Stimulated activated CD4-positive, alpha-beta T cell treated with anti-CD3 and anti-CD28 coated beads, Interleukin-1b, Interleukin-23, amount 100 ng/mL, for 48 hours (primary cell): Measurements from ENCODE around the gene SLC36A4.
"Not testable (repeated sequence)": the region's sequence is repeated elsewhere in the genome, so short reads cannot be mapped to it uniquely, and the experiment has no call there.

Experiments used
- DNase-seq: peaks from one replicate; pipeline ENCODE4 v3.0.0-alpha.2; 2020

SLC36A4 gene

GRCh38 chr11:93197380-93198214 is at the start of gene SLC36A4:
Gene SLC36A4 (minus strand): TSS chr11:93197991. CDS start chr11:93197832, 159 bp downstream.
- DNase-seq, result peak; percentile 85

DNA sequence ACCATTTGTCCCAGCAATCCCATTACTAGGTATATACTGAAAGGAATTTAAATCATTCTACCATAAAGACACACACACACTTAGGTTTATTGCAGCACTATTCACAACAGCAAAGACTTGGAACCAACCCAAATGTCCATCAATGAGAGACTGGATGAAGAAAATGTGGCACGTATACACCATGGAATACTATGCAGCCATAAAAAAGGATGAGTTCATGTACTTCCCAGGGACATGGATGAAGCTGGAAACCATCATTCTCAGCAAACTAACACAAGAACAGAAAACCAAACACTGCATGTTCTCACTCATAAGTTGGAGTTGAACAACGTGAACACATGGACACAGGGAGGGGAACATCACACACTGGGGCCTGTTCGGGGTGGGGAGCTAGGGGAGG is 49.0 kb upstream of the SLC36A4 start:
- DNase-seq, result not testable (repeated sequence)

DNA sequence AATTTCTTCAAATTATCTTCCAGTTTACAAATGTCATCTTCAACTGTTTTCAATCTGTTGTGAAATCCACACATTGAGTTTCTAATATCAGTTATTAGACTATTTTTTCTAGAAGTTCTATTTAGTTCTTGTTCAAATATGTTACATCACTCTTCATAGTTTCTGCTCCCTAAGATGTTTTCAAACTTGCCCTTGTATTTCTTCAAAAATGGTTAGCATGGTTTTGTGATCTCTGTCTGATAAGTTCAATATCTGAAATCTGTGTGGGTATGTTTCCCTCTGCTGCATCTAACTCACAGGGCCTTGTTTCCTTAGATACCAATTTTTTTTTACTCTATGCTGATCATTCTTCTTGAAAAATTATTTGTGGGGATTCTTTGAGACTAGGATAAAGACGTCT is 46.2 kb upstream of the SLC36A4 start:
- no peak for DNase-seq

DNA sequence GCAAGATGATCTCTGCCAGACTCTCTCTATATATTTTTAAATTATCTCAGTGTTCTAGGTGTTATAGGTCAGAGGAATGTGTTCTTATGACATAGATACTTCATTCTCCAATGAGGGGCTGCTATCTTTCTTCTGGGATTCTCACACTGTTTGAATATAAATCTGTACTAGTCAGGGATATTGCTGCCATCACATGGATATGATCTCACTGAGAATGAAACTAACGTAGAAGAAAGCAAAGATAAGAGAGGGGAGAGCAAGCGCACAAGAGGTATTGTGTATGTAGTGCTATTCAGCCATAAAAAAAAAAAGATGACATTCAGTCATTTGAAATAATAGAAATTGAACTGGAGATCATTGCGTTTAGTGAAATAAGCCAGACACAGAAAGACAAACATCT is 42.2 kb upstream of the SLC36A4 start:
- DNase-seq, result no peak

DNA sequence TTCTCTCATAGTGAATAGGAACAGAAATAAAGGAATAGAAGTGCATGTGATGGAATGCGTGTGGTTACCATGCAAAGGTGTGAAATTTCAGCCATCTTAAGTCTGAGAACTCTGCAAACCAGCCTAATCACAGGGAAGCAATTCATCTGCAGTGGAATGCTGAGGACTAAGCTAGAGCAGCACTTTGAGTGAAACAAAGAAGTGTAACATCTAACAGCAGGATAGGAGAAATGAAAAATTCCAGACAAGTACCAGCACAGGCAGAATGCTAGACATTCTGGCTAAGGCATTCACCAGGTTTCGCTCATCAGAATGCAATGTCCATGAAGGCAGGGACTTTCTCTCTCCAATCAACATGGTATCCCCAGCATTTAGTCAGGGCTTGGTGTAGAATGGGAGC is 41.2 kb upstream of the SLC36A4 start:
- no peak for DNase-seq

DNA sequence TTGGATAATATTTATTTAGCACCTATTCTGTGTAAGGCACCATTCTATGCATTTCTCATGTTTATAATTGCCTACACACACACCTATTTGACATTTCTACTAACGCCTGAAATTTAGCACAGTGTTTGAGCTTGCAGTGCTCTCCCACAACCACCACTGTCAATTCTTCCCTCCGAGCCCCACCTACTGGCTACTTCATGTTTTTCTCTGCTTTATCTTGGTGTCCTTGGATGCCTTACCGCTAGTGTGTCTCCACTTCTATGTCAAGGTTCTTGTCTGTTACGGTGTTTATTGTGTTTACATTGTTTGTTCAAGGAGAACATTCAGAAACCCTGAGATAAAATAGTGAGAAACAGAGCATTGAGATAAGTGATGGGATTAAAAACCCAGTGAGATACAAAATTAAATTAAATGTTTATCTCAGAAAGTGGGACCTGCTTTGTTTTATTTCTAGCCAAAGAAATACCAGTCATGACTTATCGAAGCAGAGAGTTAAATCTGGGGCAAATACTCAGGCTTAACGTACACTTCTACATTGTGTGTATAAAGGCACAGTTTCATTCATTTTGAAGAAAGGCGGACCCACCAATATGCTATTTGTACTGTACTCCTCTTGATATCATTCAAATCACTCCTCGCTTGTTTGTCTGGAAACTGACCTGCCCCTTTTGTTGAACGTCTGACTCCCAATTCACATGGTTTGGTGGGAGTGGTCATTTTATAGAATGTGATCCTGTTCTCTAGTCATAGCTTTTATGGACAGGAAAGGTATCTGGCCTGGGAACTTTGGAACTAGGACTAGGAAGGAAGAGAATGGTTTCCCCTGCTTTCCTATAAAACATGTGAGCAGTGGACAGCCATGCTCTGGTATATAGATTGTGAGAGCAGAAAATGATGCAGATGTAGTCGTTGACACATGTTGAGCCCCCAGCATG is 39.2 kb upstream of the SLC36A4 start:
- no peak for DNase-seq

GRCh38 chr11:93234602-93235207 is 36.9 kb upstream of the SLC36A4 start:
- peak; percentile 66 for DNase-seq

- no peak for DNase-seq
Observed at GRCh38 chr11:93229876-93230275, 32.1 kb upstream of the SLC36A4 start.

GRCh38 chr11:93225662-93226061 is 27.9 kb upstream of the SLC36A4 start:
- no peak for DNase-seq

DNA sequence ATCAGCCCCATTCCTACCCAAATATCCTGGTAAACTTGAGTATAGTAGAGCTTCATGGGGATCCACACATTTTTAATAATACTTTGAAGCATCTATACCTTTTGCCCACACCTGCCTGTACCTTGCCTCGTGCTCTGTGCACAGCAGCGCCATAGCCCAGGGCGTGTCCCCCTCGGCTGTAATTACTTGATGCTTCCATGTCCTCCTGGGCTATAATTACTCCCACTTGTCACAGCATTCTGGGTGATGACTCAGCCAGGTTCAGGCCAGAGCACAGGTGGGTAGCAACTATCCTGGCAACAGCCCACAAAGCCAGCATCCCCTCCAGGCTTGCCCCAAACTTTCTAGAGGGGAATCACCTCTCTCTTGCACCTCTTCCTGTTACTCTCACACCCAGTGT is 23.7 kb upstream of the SLC36A4 start:
- no peak for DNase-seq

DNA sequence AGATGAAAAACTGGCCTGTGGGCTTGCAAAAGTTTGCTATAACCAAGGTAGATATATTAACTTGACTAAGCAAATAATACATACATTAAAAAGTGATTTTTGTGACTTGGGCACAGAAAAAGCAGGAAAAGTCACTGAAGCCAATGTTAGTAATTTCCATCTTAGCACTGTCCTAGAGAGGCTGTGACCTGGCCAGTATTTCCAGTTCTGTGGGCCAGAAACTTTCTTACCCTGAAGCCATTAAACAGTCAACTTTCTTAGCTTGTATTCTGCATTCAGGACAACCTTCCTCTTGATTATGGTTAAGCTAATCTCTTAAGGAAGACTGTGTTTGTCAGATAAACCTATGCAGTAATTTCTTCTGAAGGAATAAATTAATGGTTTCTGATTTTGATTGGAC is 22.3 kb upstream of the SLC36A4 start:
- DNase-seq, result no peak

GRCh38 chr11:93219440-93219839 is 21.6 kb upstream of the SLC36A4 start:
- DNase-seq, result no peak

- DNase-seq, result no peak
Observed at GRCh38 chr11:93216511-93217101, 18.8 kb upstream of the SLC36A4 start.

GRCh38 chr11:93213622-93214021 is 15.8 kb upstream of the SLC36A4 start:
- no peak for DNase-seq

DNA sequence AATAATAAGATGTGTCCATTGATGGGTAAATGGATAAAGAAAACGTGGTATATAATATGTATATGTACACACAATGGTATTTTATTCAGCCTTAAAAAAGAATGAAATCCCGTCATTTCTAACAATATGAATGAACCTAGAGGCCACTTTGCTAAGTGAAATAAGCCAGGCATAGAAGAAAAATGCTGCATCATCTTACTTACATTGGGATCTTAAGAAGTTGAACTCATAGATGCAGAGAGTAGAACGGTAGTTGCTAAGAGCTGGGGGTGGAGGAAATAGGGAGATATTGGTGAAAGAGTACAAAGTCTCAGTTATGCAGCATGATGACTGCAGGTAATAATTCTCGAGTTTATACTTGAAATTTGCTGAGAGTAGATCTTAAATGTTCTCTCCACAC is 14.3 kb upstream of the SLC36A4 start:
- no peak for DNase-seq

- DNase-seq, result no peak
Observed at GRCh38 chr11:93209466-93209865, 11.7 kb upstream of the SLC36A4 start.

DNA sequence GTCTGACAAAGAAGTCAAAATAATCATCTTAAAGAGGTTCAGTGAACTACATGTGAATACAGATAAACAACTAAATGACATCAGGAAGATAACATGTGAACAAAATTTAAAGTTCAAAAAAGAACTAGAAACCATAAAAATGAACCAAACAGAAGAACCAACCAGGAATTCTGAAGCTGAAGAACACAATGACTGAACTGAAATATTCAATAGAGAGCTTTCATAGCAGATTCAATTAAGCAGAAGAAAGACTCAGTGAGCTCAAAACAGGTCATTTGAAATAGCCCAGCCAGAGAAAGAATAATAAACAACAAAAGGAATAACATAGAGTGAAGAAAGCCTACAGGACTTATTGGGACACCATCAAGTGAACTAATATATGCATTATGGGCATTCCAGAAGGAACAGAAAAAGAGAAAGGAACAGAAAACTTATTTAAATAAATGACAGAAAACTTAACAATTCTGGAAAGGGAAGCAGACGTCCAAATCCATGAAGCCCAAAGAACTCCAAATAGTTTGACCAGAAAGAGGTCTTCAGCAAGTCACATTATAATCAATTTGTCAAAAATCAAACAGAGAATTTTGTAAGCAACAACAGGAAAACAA is 11.0 kb upstream of the SLC36A4 start:
- no peak for DNase-seq

- DNase-seq, result no peak
Observed at GRCh38 chr11:93199616-93200015, 1.8 kb upstream of the SLC36A4 start.

- no peak for DNase-seq
Observed at GRCh38 chr11:93198215-93198845, 539 bp upstream of the SLC36A4 start.

GRCh38 chr11:93196816-93197379 is 893 bp downstream of the SLC36A4 start:
- no peak for DNase-seq

GRCh38 chr11:93194673-93195291 is 3.0 kb downstream of the SLC36A4 start:
- no peak for DNase-seq
